Urinary bladder (tissue), 4 donors: ENCODE results near the gene TBX3. TPM values are rescaled to one million over a fixed set of nuclear protein-coding genes. Genes with fewer than 3 reads are reported as not detected.

ENCODE experiments used
- DNase-seq: peaks from one replicate; pipeline ENCODE4 v3.0.0-alpha.2; 2015; ENCODE audit errors: extremely low spot score
- H3K27ac ChIP-seq: one replicate; pipeline ENCODE4 v1.5.1; 2013; ENCODE audit warnings: low read depth, mild to moderate bottlenecking, moderate library complexity
- H3K36me3 ChIP-seq: one replicate; pipeline ENCODE4 v1.6.1; 2013; ENCODE audit warnings: mild to moderate bottlenecking, moderate library complexity; ENCODE audit not compliant: insufficient read depth
- H3K4me1 ChIP-seq: one replicate; pipeline ENCODE4 v1.6.1; 2013; ENCODE audit warnings: mild to moderate bottlenecking, moderate library complexity; ENCODE audit not compliant: insufficient read depth
- H3K4me3 ChIP-seq: one replicate; pipeline ENCODE4 v1.5.1; 2013; ENCODE audit warnings: low read depth, low read length
- WGBS: extraction: QIAGEN DNeasy Blood & Tissue Kit; methylation state at CpG from one replicate; pipeline ENCODE4 v1.1.7; 2013; 5-methylcytosine and 5-hydroxymethylcytosine counted together
- polyA plus RNA-seq: library from polyadenylated mRNA; stranded (reverse); fragments of 200-250 nt; gene quantifications from one replicate; pipeline ENCODE4 v1.2.3, GENCODE V29; 2013
- total RNA-seq: library from RNA; depleted of rRNA; stranded (reverse); fragments of >200 nt; gene quantifications from one replicate; pipeline ENCODE4 v1.2.3, GENCODE V29; 2014
- donor health status: healthy with polysubstance abuse.
- donor health status: healthy.

The TBX3 gene
- total and polyA plus RNA-seq, 2 donors, result 53.8 to 123 TPM

DNA sequence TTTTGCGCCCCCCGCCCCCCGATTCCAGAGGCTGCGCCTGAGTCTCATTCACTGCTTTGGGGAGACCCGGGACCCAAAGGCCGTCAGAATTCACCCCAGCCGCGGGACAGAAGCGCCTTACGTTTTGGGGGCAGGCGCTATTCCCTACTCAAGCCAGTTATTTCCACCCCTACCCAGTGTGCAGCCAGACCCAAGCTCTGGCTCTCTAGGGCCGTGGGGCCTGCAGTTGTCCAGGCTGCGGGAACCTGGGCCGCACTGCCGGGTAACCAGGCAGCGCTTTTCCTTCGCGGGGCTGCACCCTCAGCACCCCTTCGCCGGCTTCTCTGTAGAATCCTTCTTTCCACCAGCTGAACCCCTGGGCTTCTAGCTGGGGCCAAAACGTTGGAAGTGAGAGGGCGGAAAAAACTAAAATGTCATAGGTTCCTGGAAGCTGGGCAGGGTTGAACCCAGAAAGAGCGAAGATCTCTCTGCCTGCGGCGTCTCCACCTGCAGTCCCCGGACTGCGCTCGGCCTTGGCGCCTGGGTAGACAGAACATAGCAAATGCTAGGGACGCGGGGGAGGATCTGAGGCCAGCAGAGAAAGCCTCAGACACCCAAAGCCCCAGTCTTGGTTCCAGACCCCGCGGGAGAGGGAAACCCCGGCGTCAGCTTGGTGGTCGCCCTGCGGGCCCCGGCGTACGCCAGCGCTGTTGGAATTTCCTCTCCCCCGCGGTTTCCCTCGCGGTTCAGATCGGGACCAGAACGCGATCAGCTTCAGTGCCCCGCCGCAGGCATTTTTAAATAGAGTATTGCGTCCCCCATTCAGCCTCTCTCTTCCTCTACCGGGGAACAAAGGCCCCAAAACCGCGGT is 18.3 kb downstream of the TBX3 start:
- H3K4me1 ChIP-seq, result no peaks in the 10 kb centered on the region
- no peak for DNase-seq
- H3K27ac ChIP-seq, result no peak overlapping the region
- H3K36me3 ChIP-seq, result no peaks in the 10 kb centered on the region
- 60% methylated on average over 53 of the region's 54 CpGs for WGBS
- H3K4me3 ChIP-seq, result no peak overlapping the region

DNA sequence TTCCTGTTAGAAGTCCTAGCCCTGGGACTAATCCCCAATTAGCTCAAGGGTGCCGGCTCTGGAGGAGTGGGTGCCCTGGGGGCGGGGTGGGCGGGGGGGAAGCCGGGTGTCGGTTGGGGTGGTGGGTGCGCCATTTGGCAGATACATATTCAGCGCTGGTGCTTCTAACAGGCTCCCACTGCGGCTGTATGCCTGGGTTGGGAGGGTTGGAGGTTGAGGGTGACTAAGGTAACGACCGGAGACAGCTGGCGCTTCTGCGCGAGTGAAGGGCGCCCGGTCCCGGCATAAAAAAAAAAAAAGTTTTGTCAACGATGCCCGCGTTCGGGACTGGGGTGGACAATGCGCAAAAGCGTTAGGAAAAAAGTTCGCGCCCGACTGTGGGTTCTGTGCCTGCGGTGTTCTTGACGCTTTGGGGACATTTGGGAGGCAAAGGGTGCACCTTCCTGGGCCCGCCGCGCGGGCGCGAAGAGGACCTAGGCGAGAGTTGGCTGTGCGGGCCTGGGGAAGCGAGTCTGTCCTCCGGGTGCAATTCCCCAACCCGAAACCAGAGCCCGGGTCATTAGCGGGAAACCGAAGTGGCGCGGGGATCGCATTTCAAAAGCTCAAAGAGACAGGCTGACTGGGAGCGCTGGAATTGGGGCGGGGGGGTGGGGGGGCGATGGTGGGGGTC is 19.2 kb downstream of the TBX3 start:
- H3K4me1 ChIP-seq, result no peaks in the 10 kb centered on the region
- WGBS, result 32% methylated on average over 47 of the region's 47 CpGs

GRCh38 chr12:114662512-114663177 is 21.3 kb downstream of the TBX3 start:
- no peak for DNase-seq
- no peak overlapping the region for H3K27ac ChIP-seq
- WGBS, result under 1% methylated on average over 3 of the region's 3 CpGs
- no peaks in the 10 kb centered on the region for H3K36me3 ChIP-seq
- no peaks in the 10 kb centered on the region for H3K4me1 ChIP-seq
- H3K4me3 ChIP-seq, result no peak overlapping the region

More for the DNA sequence above, 19.2 kb downstream of the TBX3 start:
- no peaks in the 10 kb centered on the region for H3K36me3 ChIP-seq
- H3K4me3 ChIP-seq, result no peak overlapping the region
- DNase-seq, result no peak
- H3K27ac ChIP-seq, result no peak overlapping the region

GRCh38 chr12:114661245-114661644 is 22.7 kb downstream of the TBX3 start:
- Histone ChIP-seq H3K27ac (no peak overlapping the region), H3K36me3 (no peaks in the 10 kb centered on the region), H3K4me1 (no peaks in the 10 kb centered on the region), H3K4me3 (no peak overlapping the region)
- 40% methylated on average over 1 of the region's 1 CpG for WGBS
- DNase-seq, result no peak

DNA sequence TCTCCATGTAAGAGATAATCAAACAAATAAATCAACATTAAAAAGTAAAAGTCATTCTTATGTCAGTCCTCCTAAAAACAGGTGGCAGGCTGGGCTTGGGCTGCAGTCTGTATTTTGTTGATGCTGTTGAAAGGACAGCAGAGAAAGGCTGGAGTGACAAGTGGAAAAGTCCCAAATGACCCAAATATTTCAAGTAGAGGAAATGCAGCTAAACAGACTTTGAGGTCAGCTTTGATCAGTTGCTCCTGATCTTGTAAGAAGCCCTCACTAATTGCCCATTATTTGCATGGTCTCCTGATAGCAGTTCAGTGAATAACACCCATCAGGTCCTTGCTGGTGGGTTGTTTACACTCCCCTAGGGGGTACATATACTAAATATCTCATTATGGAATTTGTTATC is 24.9 kb downstream of the TBX3 start:
- no peak for DNase-seq
- H3K36me3 ChIP-seq, result no peaks in the 10 kb centered on the region
- no peak overlapping the region for H3K27ac ChIP-seq

DNA sequence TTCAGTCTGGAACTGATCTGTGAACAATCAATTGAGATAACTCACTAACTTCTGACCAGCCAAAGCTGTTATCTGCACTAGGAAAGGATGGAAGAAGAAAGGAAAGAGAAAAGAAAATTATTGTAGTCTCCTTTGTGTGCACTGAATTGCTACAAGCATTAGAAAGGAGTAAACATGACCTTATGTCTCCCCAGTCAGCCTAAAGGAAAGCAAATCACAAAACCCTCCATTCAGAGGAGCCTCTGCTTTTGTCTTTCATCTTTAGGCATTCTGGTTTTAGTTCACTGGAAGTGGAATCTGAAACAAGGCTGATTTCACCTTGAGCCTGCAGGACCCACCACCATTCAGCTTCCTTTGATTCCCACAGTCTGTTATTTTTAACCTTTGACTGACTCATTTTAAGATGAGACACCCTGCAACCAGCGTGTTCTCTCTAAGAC is 26.0 kb downstream of the TBX3 start:
- Histone ChIP-seq H3K4me3 (no peak overlapping the region), H3K36me3 (no peaks in the 10 kb centered on the region), H3K4me1 (no peaks in the 10 kb centered on the region), H3K27ac (no peak overlapping the region)
- 95% methylated on average over 1 of the region's 1 CpG for WGBS
- no peak for DNase-seq

More for the DNA sequence above, 24.9 kb downstream of the TBX3 start:
- Histone ChIP-seq H3K4me3 (no peak overlapping the region), H3K4me1 (no peaks in the 10 kb centered on the region)

- Histone ChIP-seq H3K36me3 (no peaks in the 10 kb centered on the region), H3K27ac (no peak overlapping the region), H3K4me3 (no peak overlapping the region), H3K4me1 (no peaks in the 10 kb centered on the region)
- 89% methylated on average over 6 of the region's 6 CpGs for WGBS
- DNase-seq, result no peak
Observed at GRCh38 chr12:114657597-114657920, 26.4 kb downstream of the TBX3 start.

- Histone ChIP-seq H3K36me3 (no peaks in the 10 kb centered on the region), H3K27ac (no peak overlapping the region), H3K4me1 (no peaks in the 10 kb centered on the region), H3K4me3 (no peak overlapping the region)
- 86% methylated on average over 8 of the region's 8 CpGs for WGBS
- DNase-seq, result no peak
Observed at GRCh38 chr12:114656906-114657596, 26.9 kb downstream of the TBX3 start.

DNA sequence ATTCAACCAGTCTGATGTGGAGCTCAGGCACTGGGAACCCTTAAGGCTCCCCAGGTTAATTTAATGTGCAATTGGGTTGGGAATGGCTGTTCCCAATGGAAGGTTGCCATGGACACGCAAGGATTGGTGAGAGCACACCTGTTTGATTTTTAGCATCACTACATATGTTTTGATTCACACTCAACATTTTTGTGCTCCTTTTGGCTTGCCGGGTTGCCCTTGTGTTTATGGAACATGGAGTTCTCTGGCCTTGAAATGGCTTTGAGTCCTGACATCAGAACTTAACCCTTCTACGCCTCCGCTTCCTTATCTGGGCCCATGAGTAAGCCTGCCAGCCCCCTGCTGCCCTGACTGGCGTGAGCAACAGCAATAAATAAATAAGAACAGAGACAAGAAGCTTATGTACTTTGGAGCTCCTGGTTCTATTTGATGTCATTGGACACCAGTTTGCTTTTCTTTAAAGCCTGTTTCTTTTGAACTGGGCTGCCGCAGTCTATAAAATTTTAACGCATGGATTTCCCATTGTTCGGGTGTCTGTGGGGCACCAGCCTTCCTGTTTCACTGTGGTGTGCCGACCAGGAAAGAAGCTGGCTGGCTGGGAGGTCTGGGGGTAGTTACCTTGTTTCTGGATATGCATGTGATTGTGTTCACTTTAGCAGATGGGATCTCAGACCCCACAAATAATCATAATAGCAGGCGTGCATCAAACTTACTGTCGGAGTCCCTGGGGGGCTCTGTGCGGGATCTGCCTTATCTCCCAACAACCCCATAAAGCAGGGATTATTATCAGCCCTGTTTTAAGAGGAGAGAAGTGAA is 27.8 kb downstream of the TBX3 start:
- H3K4me1 ChIP-seq, result no peaks in the 10 kb centered on the region
- no peak for DNase-seq
- no peak overlapping the region for H3K4me3 ChIP-seq
- H3K36me3 ChIP-seq, result no peaks in the 10 kb centered on the region
- H3K27ac ChIP-seq, result no peak overlapping the region
- 27% methylated on average over 12 of the region's 12 CpGs for WGBS

DNA sequence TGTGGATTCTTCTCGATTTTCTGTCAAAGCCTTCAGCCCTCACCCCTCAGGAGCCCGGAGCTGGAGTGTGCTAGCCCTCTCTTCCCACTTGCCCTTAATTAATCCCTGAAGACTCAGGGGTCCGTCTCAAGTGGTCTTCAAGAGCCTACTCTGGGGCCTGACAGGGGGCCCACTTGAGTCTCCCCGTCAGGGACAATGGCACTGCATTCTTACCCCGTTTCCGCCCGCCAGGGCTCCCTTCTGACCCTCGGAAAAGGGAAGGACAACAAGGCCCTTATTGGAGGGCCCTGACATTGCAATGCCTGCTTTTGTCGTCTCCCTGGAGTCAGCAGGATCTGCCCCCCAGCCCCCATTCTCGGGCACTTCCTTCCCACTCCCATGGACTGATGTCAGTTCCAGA is 34.4 kb downstream of the TBX3 start:
- H3K27ac ChIP-seq, result no peak overlapping the region
- 61% methylated on average over 10 of the region's 10 CpGs for WGBS
- H3K4me3 ChIP-seq, result no peak overlapping the region
- no peak for DNase-seq
- H3K36me3 ChIP-seq, result no peaks in the 10 kb centered on the region
- H3K4me1 ChIP-seq, result no peaks in the 10 kb centered on the region

DNA sequence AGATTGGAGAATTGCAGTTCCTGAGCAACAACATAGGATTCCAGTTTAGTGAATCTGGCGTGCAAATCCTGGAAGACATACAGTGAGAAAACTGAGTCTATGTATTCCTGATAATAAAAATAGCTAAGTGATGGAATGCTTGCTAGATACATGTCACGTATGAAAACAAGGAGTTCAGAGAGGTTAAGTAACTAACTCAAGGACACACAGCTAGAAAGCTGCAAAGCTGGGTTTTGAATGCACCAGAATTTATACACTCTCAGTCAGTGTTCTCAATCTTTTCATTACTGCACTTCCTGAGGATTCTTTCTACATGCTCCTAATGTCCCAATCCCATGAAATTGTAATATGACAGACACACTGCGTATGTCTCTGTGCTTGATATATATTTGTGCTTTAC is 35.3 kb downstream of the TBX3 start:
- no peak for DNase-seq
- H3K4me1 ChIP-seq, result no peaks in the 10 kb centered on the region
- no peak overlapping the region for H3K27ac ChIP-seq
- H3K4me3 ChIP-seq, result no peak overlapping the region
- 93% methylated on average over 3 of the region's 3 CpGs for WGBS
- no peaks in the 10 kb centered on the region for H3K36me3 ChIP-seq

DNA sequence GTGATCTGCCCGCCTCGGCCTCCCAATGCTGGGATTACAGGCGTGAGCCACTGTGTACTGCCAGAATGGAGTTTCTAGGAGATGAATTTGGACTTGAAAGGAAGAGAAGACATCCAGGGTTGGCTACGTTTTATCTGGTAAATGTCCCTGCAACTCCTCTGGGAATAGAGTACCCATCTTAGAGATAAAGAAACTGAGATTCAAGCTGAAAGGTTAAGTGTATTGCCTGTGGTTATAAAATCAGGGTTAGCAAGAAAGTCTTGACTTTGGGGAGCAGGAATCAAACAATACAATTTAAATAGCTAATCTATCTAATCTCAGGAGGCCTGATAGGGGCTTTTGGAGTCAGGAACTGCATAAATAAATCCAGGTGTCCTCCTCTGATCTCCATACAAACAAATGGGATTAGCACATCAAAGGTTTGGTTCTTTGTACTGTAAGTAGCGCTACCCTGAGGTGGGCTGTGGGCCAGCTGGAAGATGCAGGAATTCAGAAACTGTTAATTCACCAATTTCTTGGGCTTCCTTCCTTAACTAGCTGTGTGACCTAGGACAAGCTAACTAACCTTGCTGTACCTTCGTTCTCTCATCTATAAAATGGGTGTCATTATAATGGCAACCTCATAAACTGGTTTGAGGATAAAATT is 45.1 kb downstream of the TBX3 start:
- Histone ChIP-seq H3K36me3 (no peaks in the 10 kb centered on the region), H3K4me3 (no peak overlapping the region), H3K4me1 (no peaks in the 10 kb centered on the region), H3K27ac (no peak overlapping the region)
- DNase-seq, result no peak
- WGBS, result 70% methylated on average over 6 of the region's 6 CpGs
